ENCODE results near the gene SALL1. TPM values are rescaled to one million over a fixed set of nuclear protein-coding genes. Genes with fewer than 3 reads are reported as not detected.

The SALL1 gene
- polyA plus RNA-seq, 1 donor from 2014 or later, result not detected

DNA sequence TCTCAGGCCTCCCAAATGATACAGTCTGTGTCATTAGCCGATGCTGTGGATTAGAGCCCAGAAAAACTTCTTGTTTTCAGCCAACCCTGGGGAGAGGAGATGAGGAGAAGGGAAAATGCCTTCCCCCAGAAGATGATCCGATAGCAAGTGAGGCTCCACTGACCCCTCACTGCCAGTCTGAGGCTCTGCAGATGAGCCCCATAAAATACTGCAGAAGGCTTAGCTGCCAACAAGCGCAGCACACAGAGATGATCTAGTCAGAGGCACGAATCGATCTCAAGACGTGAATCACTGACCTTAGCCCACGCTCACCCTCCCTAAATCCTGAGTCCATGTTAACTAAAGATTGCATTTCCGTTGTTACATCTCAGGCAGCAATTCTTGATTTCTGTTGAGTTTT is 31.5 kb downstream of the SALL1 start:
- H3K27me3 Mint-ChIP-seq, result peaks cover 18% of the 10 kb centered on the region
- no peaks in the 10 kb centered on the region for H3K4me1 Mint-ChIP-seq

DNA sequence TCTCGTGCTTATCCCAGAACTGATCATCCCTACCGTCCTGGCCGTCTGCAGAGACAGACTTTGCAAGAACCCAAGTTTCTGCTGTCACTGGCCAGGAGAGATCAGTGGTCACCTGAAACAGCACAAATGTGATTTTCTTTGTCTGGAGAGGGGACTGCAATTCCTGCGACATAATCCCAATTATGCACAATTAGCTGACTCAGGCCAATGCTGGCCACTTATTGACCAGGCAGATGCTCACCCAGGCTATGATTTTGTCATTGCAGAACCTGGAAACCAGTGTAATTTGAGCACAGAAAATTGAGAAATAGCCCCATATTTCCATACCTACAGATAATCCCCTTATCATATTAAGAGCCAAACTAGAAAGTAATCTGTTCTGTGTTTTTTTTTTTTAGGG is 34.7 kb downstream of the SALL1 start:
- no peaks in the 10 kb centered on the region for H3K4me1 Mint-ChIP-seq
- no peak overlapping the region for H3K4me3 Mint-ChIP-seq
- H3K9me3 Mint-ChIP-seq, result peaks cover 0 to 13% (median 3%) of the 10 kb centered on the region in 3 donors
- H3K27me3 Mint-ChIP-seq, result peaks cover 27% of the 10 kb centered on the region
- no peaks in the 10 kb centered on the region for H3K36me3 Mint-ChIP-seq
- H3K27ac Mint-ChIP-seq, result no peak overlapping the region

More for the DNA sequence above, 31.5 kb downstream of the SALL1 start:
- H3K36me3 Mint-ChIP-seq, result no peaks in the 10 kb centered on the region
- H3K9me3 Mint-ChIP-seq, result peaks cover 3 to 8% (median 4%) of the 10 kb centered on the region in 3 donors
- no peak overlapping the region for H3K27ac Mint-ChIP-seq
- no peak overlapping the region for H3K4me3 Mint-ChIP-seq

DNA sequence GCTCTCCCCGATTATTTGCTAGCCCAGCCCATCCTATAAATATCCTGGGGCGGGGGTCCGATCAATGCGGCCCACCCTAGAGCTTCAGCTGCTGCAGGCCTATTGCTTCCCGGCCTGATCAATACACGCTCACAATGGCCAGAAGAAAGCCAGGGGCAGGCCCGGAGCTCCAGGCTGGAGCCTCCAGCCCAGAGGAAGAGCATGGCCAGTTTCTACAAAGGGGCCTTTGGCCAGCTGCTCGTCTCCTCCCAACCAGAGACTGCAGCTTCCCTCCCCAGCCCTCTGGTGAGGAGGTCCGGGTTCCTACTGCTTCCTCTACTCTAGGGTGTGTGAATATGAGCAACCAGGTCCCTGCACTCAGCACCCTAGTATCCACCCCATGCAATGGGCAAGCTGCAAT is 36.7 kb downstream of the SALL1 start:
- Mint-ChIP-seq H3K4me1 (no peaks in the 10 kb centered on the region), H3K27ac (no peak overlapping the region), H3K27me3 (peaks cover 25% of the 10 kb centered on the region), H3K4me3 (peak overlapping the region in 2 of 4 donors; percentile 27 to 55), H3K36me3 (no peaks in the 10 kb centered on the region), H3K9me3 (peaks cover 0 to 11% (median 3%) of the 10 kb centered on the region in 3 donors)

DNA sequence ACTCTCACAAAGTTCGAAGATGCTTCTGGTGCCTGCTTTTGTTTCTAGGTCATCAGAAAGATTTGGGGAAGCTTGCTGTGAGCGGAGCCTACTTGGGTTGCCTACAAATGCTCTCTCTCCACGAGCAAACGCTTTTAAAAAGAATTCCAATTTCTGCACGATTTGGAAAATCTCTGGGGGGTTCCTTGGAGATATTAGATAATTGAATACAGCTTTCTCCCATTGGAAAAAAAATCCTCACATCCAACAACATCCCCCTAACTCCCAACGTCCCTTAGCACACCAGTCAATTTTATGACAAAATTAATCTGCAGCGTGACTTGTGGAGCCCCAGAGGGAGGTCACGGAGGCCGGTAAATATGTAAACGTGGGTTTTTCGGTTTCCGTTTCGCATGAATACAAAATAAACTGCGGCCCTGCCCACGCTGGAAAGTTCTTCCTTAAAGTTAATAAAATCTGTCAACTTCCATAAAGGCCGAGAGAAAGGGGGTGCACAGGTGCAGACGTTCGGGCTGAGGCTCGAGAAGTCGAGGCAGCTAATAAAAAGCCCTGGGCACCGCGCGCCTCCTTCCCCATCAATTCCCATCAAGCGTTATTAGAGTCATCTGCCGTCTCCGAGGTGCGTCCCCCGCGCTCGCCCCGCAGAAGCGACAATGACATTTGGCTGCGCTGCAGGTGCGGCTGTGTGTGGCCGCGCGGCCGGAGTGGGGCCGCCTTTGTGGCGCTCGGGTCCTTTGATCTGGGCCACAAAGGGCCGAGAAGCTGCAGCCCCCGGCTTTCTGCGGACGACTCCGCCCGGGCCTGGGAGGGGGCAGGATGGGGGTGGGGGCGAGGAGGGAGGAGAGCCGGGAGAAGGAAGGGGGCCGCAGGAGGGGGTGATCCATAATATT is 37.6 kb downstream of the SALL1 start:
- H3K4me3 Mint-ChIP-seq, result peak overlapping the region in 2 of 4 donors; percentile 34 to 68
- peaks cover 25% of the 10 kb centered on the region for H3K27me3 Mint-ChIP-seq

DNA sequence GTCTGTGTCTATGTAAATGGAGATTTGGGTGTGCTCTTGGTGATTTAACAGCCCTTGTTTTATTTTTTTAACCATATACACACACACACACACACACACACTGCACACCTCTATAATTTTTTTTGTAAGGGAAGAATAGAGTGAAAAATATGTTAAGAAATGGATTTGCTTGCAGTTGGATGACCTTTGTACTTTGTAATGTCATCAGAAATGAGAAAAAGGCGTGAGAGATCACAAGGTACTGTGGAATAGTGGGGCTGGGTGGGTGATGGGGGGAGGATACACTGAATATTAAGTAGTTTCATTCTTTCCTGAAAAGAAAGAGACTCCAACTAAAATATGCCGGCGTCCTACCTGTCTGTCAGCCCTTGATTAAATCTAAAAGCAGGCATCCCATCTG is 38.7 kb downstream of the SALL1 start:
- Mint-ChIP-seq H3K27me3 (peaks cover 25% of the 10 kb centered on the region), H3K4me1 (no peaks in the 10 kb centered on the region), H3K9me3 (peaks cover 2 to 9% (median 7%) of the 10 kb centered on the region in 3 donors), H3K4me3 (no peak overlapping the region), H3K36me3 (no peaks in the 10 kb centered on the region), H3K27ac (no peak overlapping the region)

More for the DNA sequence above, 37.6 kb downstream of the SALL1 start:
- Mint-ChIP-seq H3K4me1 (no peaks in the 10 kb centered on the region), H3K36me3 (no peaks in the 10 kb centered on the region), H3K27ac (no peak overlapping the region), H3K9me3 (peaks cover 2 to 13% (median 10%) of the 10 kb centered on the region in 3 donors)

DNA sequence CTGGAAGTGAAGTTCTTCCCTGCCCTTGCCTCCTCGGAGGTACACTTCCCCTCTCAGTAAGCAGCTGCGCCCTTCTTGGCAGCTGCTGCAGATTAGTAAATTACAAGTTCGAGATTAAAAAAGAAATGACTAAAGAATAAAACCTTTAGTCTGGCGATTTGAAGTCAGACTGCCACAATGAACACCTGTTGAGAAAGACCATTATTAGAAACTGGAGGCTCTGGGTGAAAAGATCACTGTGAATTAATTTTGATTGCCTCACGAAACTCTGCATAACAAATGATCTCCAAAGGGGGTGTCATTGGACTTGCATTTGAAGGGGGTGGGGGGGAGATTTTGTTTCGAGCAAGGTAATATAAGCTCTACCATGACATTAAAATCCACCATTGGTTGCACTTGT is 39.3 kb downstream of the SALL1 start:
- Mint-ChIP-seq H3K27ac (peak overlapping the region in 1 of 3 donors; percentile 68), H3K27me3 (peaks cover 25% of the 10 kb centered on the region), H3K36me3 (no peaks in the 10 kb centered on the region), H3K9me3 (peaks cover 2 to 9% (median 7%) of the 10 kb centered on the region in 3 donors), H3K4me3 (no peak overlapping the region), H3K4me1 (no peaks in the 10 kb centered on the region)

DNA sequence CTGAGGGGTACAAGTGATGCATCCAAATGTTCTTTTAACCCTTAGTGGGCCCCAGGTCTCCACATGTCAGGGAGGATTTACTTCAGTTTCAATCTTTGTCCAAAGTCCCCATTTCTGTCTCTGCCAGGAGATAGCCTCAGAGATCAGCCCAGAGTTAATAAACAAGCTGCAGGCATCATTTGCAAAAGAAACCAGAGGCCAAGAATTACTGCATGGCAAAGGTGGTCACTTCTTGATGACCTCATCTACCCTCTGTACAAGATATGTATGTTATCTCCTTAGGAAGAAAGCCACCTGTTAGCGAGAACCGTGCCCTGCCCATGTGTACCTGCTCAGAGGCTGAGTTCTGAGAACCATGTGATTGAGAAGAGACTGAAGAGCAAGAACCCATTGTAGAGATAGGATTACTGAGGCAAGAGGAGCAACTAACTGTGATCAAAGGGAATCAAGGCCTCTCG is 40.3 kb downstream of the SALL1 start:
- Mint-ChIP-seq H3K4me3 (no peak overlapping the region), H3K27ac (no peak overlapping the region), H3K36me3 (no peaks in the 10 kb centered on the region), H3K27me3 (peaks cover 23% of the 10 kb centered on the region), H3K9me3 (peaks cover 2 to 11% (median 9%) of the 10 kb centered on the region in 3 donors), H3K4me1 (no peaks in the 10 kb centered on the region)

DNA sequence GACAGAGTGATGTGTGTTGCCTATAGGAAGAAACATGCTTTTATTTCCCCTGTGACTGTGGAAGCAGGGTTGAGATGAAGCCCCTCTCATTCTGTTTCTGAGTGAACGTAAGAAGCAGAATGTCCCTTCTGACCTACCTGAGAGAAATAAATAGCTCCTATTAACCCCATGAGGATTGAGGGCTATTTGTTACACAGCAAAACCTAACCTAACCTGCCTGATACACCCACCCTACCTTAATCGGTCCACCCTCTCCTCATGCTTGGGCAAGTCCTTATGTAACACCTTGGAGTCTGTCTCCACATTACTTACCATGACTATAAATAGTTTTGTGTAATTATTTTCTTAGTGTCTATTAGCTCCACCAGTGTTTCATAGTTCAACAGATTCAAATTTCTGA is 41.9 kb downstream of the SALL1 start:
- no peak overlapping the region for H3K4me3 Mint-ChIP-seq
- peaks cover 2 to 11% (median 9%) of the 10 kb centered on the region in 3 donors for H3K9me3 Mint-ChIP-seq
- peaks cover 11% of the 10 kb centered on the region for H3K27me3 Mint-ChIP-seq

DNA sequence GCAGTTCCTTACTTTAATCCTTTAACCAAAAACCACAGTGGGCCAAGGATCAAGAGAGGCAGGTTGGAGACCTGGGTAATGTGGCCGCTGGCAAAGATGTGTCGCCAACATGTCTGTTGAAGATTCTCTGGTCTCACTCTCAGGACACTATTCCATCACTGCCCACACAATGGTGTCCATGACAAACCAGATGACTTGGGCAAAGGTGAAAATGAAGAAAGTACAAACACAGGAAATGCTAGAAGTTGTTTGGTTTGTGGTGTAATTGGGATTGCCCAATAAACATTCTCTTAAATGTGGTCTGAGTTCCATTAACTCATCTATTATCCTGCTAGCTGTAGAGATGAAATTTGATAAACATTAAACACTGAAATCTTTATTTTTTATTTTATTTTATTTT is 43.3 kb downstream of the SALL1 start:
- Mint-ChIP-seq H3K27me3 (peaks cover 2% of the 10 kb centered on the region), H3K4me3 (no peak overlapping the region), H3K4me1 (no peaks in the 10 kb centered on the region), H3K27ac (no peak overlapping the region), H3K36me3 (no peaks in the 10 kb centered on the region), H3K9me3 (peaks cover 2 to 11% (median 5%) of the 10 kb centered on the region in 3 donors)

More for the DNA sequence above, 41.9 kb downstream of the SALL1 start:
- Mint-ChIP-seq H3K36me3 (no peaks in the 10 kb centered on the region), H3K27ac (no peak overlapping the region), H3K4me1 (no peaks in the 10 kb centered on the region)

DNA sequence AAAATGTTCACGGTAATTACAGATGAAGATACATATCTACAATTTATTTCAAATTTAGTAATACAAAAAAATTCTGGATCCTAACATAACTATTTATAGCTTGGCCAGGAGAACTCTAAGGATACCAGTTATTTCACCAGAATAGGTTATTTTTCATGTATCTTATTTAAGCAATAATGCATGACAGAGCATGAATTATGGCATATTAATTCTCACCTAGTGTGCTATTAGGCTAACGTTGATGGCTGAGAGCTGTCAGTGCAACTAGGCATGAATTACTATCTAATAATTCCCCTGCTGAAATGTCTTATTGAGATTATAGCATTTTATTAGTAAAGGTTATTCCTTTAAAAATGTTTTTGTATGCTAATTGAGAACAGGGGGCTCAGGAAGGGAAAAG is 44.5 kb downstream of the SALL1 start:
- Mint-ChIP-seq H3K36me3 (no peaks in the 10 kb centered on the region), H3K27me3 (peaks cover 2% of the 10 kb centered on the region), H3K27ac (no peak overlapping the region), H3K9me3 (peaks cover 2 to 11% (median 5%) of the 10 kb centered on the region in 3 donors), H3K4me1 (no peaks in the 10 kb centered on the region), H3K4me3 (no peak overlapping the region)

DNA sequence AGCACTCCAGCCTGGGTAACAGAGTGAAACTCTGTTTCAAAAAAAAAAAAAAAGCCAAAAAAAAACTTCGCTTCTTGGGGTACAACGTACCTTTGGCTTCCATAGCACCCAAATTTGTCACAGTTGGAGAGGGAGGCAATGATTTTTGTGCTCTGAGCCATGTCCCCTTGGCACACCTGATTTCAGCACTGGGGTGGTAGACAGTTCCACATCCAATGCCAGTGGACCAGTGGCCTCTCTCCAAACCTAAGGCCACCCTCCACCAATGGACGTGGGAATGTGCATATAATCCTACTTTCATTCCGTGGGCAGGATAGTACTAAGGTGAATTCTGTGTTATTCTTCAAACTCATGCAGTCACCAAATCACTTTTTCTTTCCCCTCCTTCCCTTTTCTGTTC is 47.5 kb downstream of the SALL1 start:
- H3K9me3 Mint-ChIP-seq, result peaks cover 0 to 4% (median 2%) of the 10 kb centered on the region in 3 donors
- no peak overlapping the region for H3K4me3 Mint-ChIP-seq
- no peaks in the 10 kb centered on the region for H3K27me3 Mint-ChIP-seq
- H3K36me3 Mint-ChIP-seq, result no peaks in the 10 kb centered on the region
- H3K27ac Mint-ChIP-seq, result no peak overlapping the region
- no peaks in the 10 kb centered on the region for H3K4me1 Mint-ChIP-seq

DNA sequence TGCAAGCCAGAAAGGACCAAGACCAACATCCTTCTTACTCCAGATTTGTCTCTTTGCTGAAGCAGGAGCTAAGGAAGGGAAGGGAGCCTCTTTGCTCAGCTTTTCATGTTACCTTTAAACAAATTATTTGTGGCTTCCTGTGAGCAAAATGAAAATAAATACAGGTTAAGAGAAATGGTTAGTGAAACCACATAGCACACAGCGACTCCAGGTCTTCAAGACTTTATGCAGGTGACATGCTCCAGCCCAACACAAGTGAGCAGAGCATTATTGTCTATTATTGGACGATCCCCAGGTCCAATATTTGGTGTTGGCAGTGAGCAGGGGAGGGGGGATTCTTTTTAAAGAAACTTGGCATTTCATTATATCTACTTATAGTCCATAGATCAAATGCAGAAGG is 53.3 kb downstream of the SALL1 start:
- Mint-ChIP-seq H3K27me3 (no peaks in the 10 kb centered on the region), H3K9me3 (peaks cover 2 to 5% (median 3%) of the 10 kb centered on the region in 3 donors), H3K4me3 (peak overlapping the region in 1 of 4 donors; percentile 31), H3K27ac (peak overlapping the region in 1 of 3 donors; percentile 69), H3K36me3 (no peaks in the 10 kb centered on the region), H3K4me1 (no peaks in the 10 kb centered on the region)

DNA sequence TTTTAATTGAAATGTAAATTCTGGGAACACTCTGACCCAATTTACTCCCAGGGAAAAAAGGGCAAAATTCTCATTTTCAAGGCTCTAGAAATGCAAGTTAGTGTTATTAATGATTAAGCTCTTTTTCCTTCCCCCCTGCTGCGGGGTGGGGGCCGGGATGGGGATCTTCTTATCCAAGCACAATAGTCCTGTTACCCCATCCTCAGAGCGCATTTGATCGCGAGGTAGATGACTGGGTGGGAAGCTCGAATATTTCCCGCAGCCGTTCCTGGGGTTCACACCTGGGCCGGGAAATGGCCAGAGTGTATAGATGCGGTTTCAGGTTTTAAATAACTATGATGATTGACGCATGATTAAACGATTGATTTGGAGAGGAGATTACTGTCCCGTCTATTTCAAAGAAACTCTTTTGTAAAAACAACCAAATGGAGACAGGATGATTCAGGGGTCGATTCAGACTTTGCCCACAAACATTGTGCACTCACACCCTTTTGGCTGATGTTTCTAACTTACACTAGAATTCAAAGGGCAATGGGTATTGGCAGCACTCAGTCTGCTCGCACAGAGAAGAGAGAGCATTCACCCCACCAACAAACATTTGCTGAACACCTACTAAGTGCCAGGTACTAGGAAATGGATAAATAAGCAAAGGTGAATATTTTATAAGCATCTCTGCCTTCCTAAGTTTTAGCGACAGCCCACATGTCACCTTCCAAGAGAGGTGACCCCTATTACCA is 55.0 kb downstream of the SALL1 start:
- no peaks in the 10 kb centered on the region for H3K36me3 Mint-ChIP-seq
- H3K4me3 Mint-ChIP-seq, result no peak overlapping the region
- no peak overlapping the region for H3K27ac Mint-ChIP-seq
- H3K4me1 Mint-ChIP-seq, result no peaks in the 10 kb centered on the region
- peaks cover 2 to 16% (median 3%) of the 10 kb centered on the region in 3 donors for H3K9me3 Mint-ChIP-seq
- no peaks in the 10 kb centered on the region for H3K27me3 Mint-ChIP-seq

DNA sequence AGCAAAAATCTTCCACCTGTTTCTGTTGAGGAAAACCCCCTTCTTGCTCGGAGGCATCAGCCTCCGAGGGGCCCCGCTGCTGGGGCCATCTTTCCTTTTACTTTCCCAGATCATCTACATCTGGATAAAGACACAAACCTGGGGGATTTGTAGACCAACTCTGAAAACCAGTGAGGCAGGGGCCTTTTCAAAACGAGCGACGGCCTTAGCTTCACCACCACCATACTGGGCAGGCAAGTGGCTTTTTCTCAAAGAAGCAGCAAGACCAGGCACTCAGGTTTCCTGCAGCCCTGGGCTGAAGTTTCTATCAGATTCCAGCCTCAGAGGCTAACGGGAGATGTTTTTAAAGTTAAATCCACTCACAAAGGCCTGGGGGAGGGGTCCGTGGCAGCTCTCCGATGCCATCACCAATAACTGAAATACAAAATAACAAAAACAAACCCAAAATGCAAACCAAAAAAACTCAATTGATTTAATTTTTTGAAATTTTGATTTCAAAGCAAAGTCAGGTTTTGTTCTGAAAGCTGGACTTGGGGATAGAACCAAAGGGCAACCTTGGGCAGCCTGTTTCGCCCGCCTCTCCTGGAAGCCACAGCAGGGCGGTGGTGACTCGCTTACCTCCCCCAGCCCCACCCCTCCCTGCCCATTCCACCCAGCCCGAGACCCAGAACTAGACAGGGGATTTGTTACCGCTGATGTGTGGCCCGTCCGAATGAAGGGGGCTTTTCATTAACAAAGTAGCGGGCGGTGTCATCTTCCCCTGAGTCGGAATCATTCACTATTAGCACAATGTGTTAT is 55.8 kb downstream of the SALL1 start:
- Mint-ChIP-seq H3K27me3 (no peaks in the 10 kb centered on the region), H3K4me1 (no peaks in the 10 kb centered on the region), H3K27ac (no peak overlapping the region), H3K4me3 (no peak overlapping the region), H3K36me3 (no peaks in the 10 kb centered on the region), H3K9me3 (peaks cover 2 to 16% (median 3%) of the 10 kb centered on the region in 3 donors)
